ENCODE data around the gene ARID1A.
A peak's percentile ranks its signal among the peaks of the same experiment; 100 is the strongest.
"Not testable (repeated sequence)": the region's sequence is repeated elsewhere in the genome, so short reads cannot be mapped to it uniquely, and the experiment has no call there.

The ARID1A gene

DNA sequence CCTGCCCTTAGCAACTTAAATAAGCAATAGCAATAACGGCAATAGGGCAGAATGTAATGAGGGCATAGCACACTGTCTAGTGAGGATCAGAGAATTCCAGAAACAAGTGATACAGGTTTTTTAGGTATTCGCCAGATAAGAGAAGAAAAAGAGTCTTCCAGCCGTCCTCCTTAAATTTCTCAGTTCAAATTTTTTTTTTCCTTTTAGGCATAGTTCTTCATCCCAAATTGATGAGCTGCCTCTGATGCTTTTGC, 93.7 kb downstream of the ARID1A start:
- no peak for DNase-seq

DNA sequence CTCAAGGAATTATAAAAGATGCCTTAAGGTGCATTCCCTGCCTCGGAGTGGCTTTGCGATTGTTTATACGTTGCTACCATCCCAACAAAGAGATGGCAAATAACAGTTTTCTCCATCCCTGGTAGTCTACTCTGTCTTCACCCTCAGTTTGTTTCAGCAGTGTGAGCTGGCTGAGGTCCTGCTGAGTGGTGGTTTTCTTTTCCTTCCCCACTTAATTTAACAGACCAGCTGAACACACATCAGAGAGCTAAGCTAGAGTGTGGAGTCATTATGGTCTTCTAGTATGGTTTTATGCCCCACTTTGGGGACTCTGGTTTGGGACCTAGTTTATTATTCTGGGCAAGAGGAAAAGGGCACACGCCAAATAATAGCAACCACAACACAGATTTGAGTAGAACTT, 94.1 kb downstream of the ARID1A start:
- peak; percentile 17 for DNase-seq

GRCh38 chr1:26790551-26790953, 94.7 kb downstream of the ARID1A start:
- no peak for DNase-seq

- DNase-seq, result no peak
Observed at GRCh38 chr1:26791148-26791547, 95.3 kb downstream of the ARID1A start.

- DNase-seq, result no peak
Observed at GRCh38 chr1:26791626-26792025, 95.8 kb downstream of the ARID1A start.

- no peak for DNase-seq
Observed at GRCh38 chr1:26792924-26793323, 97.1 kb downstream of the ARID1A start.

GRCh38 chr1:26794391-26794790, 98.6 kb downstream of the ARID1A start:
- DNase-seq, result no peak

- no peak for DNase-seq
Observed at GRCh38 chr1:26797627-26798026, 101.8 kb downstream of the ARID1A start.

GRCh38 chr1:26799479-26800142, 103.8 kb downstream of the ARID1A start:
- no peak for DNase-seq

DNA sequence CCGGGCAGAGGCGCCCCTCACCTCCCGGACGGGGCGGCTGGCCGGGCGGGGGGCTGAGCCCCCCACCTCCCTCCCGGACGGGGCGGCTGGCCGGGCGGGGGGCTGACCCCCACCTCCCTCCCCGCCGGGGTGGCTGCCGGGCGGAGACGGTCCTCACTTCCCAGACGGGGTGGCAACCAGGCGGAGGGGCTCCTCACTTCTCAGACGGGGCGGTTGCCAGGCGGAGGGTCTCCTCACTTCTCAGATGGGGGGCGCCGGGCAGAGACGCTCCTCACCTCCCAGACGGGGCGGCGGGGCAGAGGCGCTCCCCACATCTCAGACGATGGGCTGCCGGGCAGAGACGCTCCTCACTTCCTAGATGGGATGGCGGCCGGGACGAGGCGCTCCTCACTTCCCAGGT, 108.1 kb downstream of the ARID1A start:
- not testable (repeated sequence) for DNase-seq

DNA sequence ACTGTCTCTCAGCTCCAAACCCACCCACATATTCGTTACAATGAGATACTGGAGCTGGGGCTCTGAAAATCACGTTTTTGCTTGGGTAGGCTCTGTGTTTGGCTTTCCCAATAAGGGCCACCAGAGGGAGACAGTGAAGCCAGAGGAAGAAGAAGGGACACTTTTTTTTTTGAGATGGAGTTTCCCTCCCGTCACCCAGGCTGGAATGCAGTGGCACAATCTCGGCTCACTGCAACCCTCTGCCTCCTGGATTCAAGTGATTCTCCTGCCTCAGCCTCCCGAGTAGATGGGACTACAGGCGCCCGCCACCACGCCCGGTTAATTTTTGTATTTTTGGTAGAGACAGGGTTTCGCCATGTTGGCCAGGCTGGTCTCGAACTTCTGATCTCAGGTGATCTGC, 114.3 kb downstream of the ARID1A start:
- not testable (repeated sequence) for DNase-seq

DNA sequence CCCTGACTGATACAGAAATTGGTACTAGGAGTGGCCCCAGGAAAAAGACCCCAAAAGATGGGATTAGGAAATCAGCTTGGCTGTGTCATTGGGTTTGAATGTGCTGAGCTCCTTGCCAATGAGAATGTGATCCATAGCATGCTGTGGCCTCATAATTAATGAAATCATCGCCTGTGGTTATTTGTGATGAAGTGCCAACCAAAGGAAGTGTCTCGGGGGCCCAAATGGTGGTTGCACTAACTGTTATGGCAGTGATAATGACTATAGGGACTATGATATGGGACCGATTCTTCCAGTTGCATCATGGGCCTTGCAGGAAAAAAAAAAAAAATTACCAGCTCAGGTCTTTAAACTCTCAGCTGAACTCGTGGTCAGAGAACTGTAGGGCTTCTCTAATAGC, 115.2 kb downstream of the ARID1A start:
- DNase-seq, result no peak

DNA sequence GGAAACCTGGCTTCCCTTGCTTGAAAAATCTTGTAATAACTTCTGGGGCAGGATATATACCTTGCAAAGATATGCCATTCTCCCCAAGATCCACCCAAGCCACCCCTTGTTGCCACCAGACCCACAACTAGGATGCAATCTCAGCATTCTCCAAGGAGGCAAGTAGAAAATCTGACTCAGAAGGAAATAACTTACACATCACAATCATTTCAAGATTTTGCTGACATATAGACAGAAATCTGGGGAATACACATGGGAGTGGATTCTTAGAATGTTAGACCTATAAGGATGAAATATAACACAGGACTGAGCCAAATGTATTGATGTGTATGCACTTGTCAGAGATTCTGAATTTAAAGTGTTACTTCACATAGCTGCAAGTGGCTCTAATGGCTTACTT, 115.9 kb downstream of the ARID1A start:
- DNase-seq, result no peak

GRCh38 chr1:26814377-26814776, 118.6 kb downstream of the ARID1A start:
- DNase-seq, result no peak

- no peak for DNase-seq
Observed at GRCh38 chr1:26814893-26815292, 119.1 kb downstream of the ARID1A start.

DNA sequence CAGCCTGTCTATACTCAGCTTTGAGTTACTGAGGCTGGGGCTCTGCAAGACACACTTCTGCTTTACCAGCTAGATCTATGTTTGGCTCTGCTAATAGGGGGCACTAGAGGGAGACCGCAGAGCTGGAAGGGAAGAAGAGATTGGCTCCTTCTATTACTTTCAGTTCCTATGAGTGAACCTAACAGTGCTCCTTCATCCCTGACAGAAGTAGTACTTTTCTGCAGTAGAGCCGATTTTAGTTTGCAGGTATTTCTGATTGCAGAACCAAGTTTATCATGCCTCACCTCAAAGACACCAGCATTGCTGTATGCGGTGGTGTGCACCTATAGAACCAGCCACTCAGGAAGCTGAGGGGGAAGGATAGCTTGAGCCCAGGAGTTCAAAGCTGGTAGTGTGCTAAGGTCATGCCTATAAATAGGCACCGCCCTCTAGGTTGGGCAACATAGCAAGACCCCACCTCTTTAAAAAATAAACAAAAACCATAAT, 125.0 kb downstream of the ARID1A start:
- peak; percentile 37 for DNase-seq

DNA sequence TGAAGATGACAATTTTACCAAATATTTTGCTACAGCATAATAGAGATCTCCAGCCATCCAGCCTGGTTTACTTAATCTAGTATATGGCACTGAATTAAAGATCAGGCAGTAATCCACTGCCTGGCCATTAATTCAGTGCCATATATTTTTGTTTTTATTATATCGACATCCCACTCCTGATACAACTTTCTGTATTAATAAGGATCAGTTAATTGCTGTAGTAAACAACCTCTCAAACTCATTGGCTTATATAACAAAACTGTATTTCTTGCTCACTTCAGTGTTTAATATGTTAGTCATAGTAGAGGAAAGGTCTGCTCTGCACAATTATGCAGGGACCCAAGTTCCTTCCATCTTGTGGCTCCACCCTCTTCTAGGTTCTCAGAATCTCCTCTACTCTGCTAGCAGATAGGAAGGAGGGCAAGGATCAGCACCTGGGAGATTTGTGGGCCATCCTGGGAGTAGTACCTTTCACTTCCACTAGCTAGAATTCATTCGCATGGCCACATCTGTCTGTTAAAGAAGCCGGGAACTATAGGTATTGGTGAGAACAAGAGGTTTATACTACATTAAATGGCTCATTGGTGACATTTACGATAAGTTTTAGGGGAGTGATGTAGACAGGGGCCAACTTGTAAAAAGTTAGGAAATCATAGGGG, 127.1 kb downstream of the ARID1A start:
- DNase-seq, result no peak

DNA sequence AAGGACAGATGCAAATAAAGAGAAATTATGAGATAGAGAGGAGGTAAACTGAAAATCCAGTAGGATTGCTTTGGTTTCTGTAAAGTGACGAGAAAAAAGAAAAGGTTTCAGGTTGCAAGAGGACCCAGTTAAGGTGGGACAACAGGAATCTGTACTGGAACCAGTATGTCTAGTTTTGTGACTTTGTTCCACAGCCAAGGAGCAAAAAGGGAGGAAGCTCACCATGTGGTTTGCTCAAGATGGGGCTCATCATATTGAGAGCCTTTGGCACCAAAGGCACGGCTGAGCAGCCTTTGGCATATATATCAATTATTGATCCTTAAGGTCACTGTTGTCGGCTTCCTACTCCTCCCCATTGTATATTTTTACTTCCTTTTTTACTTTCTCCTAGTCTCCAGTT, 128.9 kb downstream of the ARID1A start:
- no peak for DNase-seq

DNA sequence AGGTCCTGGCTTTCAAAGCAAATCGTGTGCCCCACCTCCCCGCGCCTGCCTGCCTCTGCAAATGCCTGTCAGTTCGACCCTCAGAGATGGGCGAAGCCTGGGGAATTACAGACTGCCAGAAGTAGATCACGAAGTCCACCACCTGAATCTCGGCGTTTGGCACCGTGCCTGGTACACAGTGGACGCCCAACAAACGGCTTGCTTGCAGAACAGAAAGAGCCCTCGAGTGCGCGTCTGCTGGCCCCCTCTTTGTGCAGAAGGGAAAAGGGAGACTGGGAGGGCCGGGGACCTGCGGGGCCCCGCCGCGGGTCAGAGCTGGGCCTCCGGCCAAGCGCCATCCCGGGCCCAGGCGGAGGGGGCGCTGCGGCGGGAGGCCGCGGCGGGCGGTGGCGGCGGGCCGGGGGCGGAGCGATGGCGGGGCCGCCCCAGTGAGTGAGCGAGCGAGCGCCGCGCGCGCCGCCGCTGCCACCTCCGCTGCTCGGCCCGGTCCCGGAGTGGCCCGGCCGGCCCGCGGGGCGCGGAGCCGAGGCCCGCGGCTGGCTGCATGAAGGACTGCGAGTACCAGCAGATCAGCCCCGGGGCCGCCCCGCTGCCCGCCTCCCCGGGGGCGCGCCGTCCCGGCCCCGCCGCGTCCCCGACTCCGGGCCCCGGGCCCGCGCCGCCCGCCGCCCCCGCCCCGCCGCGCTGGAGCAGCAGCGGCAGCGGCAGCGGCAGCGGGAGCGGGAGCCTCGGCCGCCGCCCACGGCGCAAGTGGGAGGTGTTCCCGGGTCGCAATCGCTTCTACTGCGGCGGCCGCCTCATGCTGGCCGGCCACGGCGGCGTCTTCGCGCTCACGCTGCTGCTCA, 130.7 kb downstream of the ARID1A start, which contains the start of gene ZDHHC18:
Gene ZDHHC18, plus strand, starts transcription at position 428 of the 845 bp plus-strand sequence. Its CDS starts 117 bp downstream, at position 545.
- no peak for DNase-seq

DNA sequence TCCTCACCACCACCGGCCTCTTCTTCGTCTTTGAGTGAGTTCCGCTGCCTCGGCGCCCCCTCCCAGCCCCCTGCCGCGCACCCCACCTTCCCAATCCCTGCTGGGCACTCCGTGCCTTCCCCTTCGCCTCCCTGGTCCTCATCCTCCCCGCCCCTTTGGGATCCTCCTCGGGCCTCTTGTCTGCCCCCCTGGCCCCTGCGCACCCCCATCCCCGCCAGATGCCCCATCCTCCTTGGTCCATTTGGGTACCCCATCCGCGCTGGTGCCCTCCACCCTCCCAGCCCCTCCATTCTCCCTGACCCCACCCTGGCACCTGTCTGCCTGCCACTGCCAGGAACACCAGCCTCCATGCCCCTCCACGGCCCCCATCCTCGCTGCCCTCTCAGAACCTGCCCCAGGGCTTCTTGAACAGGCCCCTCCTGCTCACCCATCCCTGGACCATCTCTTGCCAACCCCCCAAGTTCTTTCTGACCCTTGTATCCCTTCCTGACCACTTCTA, 131.3 kb downstream of the ARID1A start:
- DNase-seq, result no peak

DNA sequence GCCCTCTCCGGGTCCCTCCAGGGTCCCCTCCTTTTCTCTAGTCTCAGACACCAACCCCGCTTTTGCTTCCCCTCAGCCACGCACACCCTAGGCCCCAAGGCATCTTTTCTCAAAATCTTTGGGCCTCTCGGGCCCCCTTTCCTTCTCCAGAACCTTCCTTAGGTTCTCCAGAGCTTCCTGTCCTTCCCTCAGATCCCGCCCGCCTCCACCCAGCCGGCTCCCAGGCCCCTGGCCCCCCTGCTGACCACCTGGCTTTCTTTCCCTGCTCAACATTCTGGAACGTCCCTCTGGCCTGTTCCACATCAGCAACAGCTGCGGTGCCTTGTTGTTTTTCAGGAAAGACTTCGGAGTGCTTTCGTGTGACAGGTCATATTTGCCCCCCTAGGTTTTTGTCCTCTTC, 131.8 kb downstream of the ARID1A start:
- DNase-seq, result no peak

- no peak for DNase-seq
Observed at GRCh38 chr1:26828411-26828991, 132.7 kb downstream of the ARID1A start.

DNA sequence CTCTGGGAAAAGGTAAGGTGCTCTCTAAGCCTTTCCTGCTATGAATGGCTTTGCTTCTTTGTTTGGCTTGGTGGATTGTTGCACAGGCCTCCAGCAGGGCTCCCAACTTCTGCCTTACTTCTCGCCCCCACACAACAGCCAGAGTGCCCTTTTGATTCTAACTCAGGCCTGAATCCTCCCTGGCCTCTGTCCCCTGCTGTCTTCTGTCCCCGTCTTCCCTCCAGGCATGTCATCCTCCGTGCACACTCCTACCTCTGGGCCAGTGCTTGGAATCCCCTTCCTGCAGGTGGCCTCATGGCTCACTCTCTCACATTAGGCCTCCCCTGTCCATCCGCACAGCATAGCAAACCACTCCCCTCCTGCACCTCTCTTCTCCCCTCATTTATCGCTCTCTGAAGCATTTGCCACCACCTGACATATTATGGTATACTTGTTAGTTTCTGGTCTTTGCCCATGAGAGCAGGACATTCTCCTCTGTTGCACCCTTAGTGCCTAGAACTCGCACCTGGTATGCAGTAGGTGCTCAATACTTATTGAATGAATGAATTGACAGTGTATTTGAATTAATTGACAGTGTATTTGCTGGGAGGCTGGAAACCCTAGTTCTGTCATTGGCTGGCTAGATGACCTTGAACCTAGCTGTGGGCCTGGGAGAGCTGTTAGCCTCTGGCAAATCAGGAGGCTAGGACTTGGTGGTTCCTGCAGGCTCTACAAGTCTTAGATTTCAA, 133.5 kb downstream of the ARID1A start:
- no peak for DNase-seq

All from GF-D8 (cell line).